ENCODE data around the gene PPP1R9B.
A peak's percentile ranks its signal among the peaks of the same experiment; 100 is the strongest.

Gene PPP1R9B

GRCh38 chr17:50128441-50129352 lies 21.8 kb downstream of the PPP1R9B start:
- H3K9ac ChIP-seq, result no peak overlapping the region
- peak overlapping the region; percentile 66; the same call in 1 of the 2 replicates for H3K4me3 ChIP-seq
- peaks cover 32% of the 10 kb centered on the region for H4K20me1 ChIP-seq
- peak overlapping the region; percentile 97 for H3K4me2 ChIP-seq
- TF ChIP-seq Cebpa-rat (IDR thresholded peaks at IDR 0.05), result no peak
- peaks cover 22% of the 10 kb centered on the region for H3K4me1 ChIP-seq
- H3K9me3 ChIP-seq, result peaks cover 4% of the 10 kb centered on the region; the same call in 1 of the 2 replicates
- H3K36me3 ChIP-seq, result peaks cover 14% of the 10 kb centered on the region
- no peak overlapping the region for H3K27ac ChIP-seq
- peaks cover 56% of the 10 kb centered on the region for H3K27me3 ChIP-seq

GRCh38 chr17:50127697-50128361 lies 22.6 kb downstream of the PPP1R9B start:
- Histone ChIP-seq H3K36me3 (peaks cover 5% of the 10 kb centered on the region), H3K4me3 (no peak overlapping the region), H3K4me1 (peaks cover 22% of the 10 kb centered on the region), H3K9ac (no peak overlapping the region), H3K27ac (no peak overlapping the region), H3K27me3 (peaks cover 56% of the 10 kb centered on the region), H4K20me1 (peaks cover 23% of the 10 kb centered on the region), H3K4me2 (peak overlapping the region; percentile 67), H3K9me3 (peaks cover 4% of the 10 kb centered on the region; the same call in 1 of the 2 replicates)
- TF ChIP-seq Cebpa-rat (IDR thresholded peaks at IDR 0.05), result no peak

- Histone ChIP-seq H3K4me1 (peaks cover 22% of the 10 kb centered on the region), H3K27ac (no peak overlapping the region), H3K4me2 (no peak overlapping the region), H4K20me1 (0 out of 2 replicates have a peak, but pooled peaks cover under 1% of the 10 kb centered on the region), H3K9ac (no peak overlapping the region), H3K9me3 (peaks cover 4% of the 10 kb centered on the region; the same call in 1 of the 2 replicates), H3K4me3 (no peak overlapping the region), H3K27me3 (peaks cover 35% of the 10 kb centered on the region), H3K36me3 (no peaks in the 10 kb centered on the region)
- TF ChIP-seq Cebpa-rat (IDR thresholded peaks at IDR 0.05), result no peak
These were observed 25.0 kb downstream of the PPP1R9B start for GRCh38 chr17:50125420-50125997.

GRCh38 chr17:50123649-50124349 lies 26.7 kb downstream of the PPP1R9B start:
- Histone ChIP-seq H3K9me3 (peaks cover 4% of the 10 kb centered on the region; the same call in 1 of the 2 replicates), H4K20me1 (no peaks in the 10 kb centered on the region), H3K4me2 (no peak overlapping the region), H3K4me1 (peaks cover 16% of the 10 kb centered on the region), H3K27ac (no peak overlapping the region), H3K4me3 (no peak overlapping the region), H3K36me3 (no peaks in the 10 kb centered on the region), H3K27me3 (peaks cover 25% of the 10 kb centered on the region), H3K9ac (no peak overlapping the region)
- no peak for TF ChIP-seq Cebpa-rat (IDR thresholded peaks at IDR 0.05)

- Histone ChIP-seq H3K9ac (no peak overlapping the region), H3K9me3 (no peaks in the 10 kb centered on the region), H3K27me3 (peaks cover 25% of the 10 kb centered on the region), H3K4me3 (no peak overlapping the region), H3K4me1 (peaks cover 9% of the 10 kb centered on the region), H3K27ac (no peak overlapping the region), H4K20me1 (no peaks in the 10 kb centered on the region), H3K4me2 (no peak overlapping the region), H3K36me3 (no peaks in the 10 kb centered on the region)
- no peak for TF ChIP-seq Cebpa-rat (IDR thresholded peaks at IDR 0.05)
These were observed 27.5 kb downstream of the PPP1R9B start for GRCh38 chr17:50122945-50123344.

GRCh38 chr17:50120475-50121253 lies 29.8 kb downstream of the PPP1R9B start:
- Histone ChIP-seq H3K4me3 (no peak overlapping the region), H3K27me3 (peaks cover 35% of the 10 kb centered on the region), H3K9ac (no peak overlapping the region), H3K36me3 (no peaks in the 10 kb centered on the region), H3K4me2 (no peak overlapping the region), H3K4me1 (peaks cover 11% of the 10 kb centered on the region), H3K27ac (no peak overlapping the region), H4K20me1 (no peaks in the 10 kb centered on the region), H3K9me3 (no peaks in the 10 kb centered on the region)
- no peak for TF ChIP-seq Cebpa-rat (IDR thresholded peaks at IDR 0.05)

GRCh38 chr17:50118828-50119218 lies 31.7 kb downstream of the PPP1R9B start:
- Histone ChIP-seq H3K4me3 (no peak overlapping the region), H3K9ac (no peak overlapping the region), H3K27ac (no peak overlapping the region), H3K36me3 (no peaks in the 10 kb centered on the region), H3K27me3 (peaks cover 35% of the 10 kb centered on the region), H3K4me1 (peaks cover 11% of the 10 kb centered on the region), H4K20me1 (no peaks in the 10 kb centered on the region), H3K4me2 (no peak overlapping the region), H3K9me3 (no peaks in the 10 kb centered on the region)
- no peak for TF ChIP-seq Cebpa-rat (IDR thresholded peaks at IDR 0.05)

- Histone ChIP-seq H3K4me3 (no peak overlapping the region), H3K4me2 (no peak overlapping the region), H4K20me1 (no peaks in the 10 kb centered on the region), H3K9me3 (no peaks in the 10 kb centered on the region), H3K27me3 (peaks cover 35% of the 10 kb centered on the region), H3K9ac (no peak overlapping the region), H3K27ac (no peak overlapping the region), H3K4me1 (peaks cover 11% of the 10 kb centered on the region), H3K36me3 (no peaks in the 10 kb centered on the region)
- no peak for TF ChIP-seq Cebpa-rat (IDR thresholded peaks at IDR 0.05)
These were observed 32.2 kb downstream of the PPP1R9B start for GRCh38 chr17:50118076-50118827.
